A549 (cell line): ENCODE results near the gene SGSM2. TPM values are rescaled to one million over a fixed set of nuclear protein-coding genes. Genes with fewer than 3 reads are reported as not detected.

Source experiments
- CTCF ChIP-seq: fragments of >200 bp; sonication (Bioruptor Twin); formaldehyde crosslinking; IDR thresholded peaks from 3 replicates; pipeline ENCODE4 v1.5.1; 2016
- FOSL2 ChIP-seq, 2 experiments: fragments of 450-650 bp in 1 of 2; fragments of >200 bp in 1 of 2; sonication (Bioruptor Twin) in 1 of 2; formaldehyde crosslinking; IDR thresholded peaks; 2 replicates each; pipeline versions ENCODE4 v1.5.0 to v1.6.1; 2016 to 2020; ENCODE audit warnings: mild to moderate bottlenecking in 1 of 2, moderate library complexity in 1 of 2
- GATA3 ChIP-seq: IDR thresholded peaks from 2 replicates; pipeline ENCODE4 v1.6.1; 2012; ENCODE audit warnings: borderline replicate concordance
- HES2 ChIP-seq: fragments of >200 bp; sonication (Bioruptor Twin); formaldehyde crosslinking; IDR thresholded peaks from 2 replicates; pipeline ENCODE4 v1.6.1; 2016
- HEYL ChIP-seq: fragments of 250-450 bp; sonication (Bioruptor Pico); IDR thresholded peaks from 2 replicates; pipeline ENCODE4 v1.8.0; 2021; ENCODE audit warnings: mild to moderate bottlenecking, moderate library complexity
- HOXA7 ChIP-seq: fragments of 250-450 bp; sonication (Bioruptor Pico); IDR thresholded peaks from 2 replicates; pipeline ENCODE4 v1.5.0; 2020; ENCODE audit warnings: mild to moderate bottlenecking, moderate library complexity
- HOXB13 ChIP-seq: fragments of 250-450 bp; sonication (Bioruptor Pico); IDR thresholded peaks from 2 replicates; pipeline ENCODE4 v1.5.0; 2020; ENCODE audit warnings: low read depth, mild to moderate bottlenecking, moderate library complexity
- HOXB5 ChIP-seq: fragments of 250-450 bp; sonication (Bioruptor Pico); IDR thresholded peaks from 2 replicates; pipeline ENCODE4 v1.5.0; 2020; ENCODE audit warnings: mild to moderate bottlenecking, moderate library complexity
- JUN ChIP-seq, 2 experiments: fragments of >200 bp; sonication (Bioruptor Twin); formaldehyde crosslinking; IDR thresholded peaks; 2 replicates in 1 of 2; 3 replicates in 1 of 2; pipeline ENCODE4 v1.6.1; 2016 to 2017
- KDM1A ChIP-seq: fragments of 200-600 bp; sonication (generic); IDR thresholded peaks from 2 replicates; pipeline ENCODE4 v1.6.1; 2016; ENCODE audit warnings: low read depth, mild to moderate bottlenecking
- KDM5A ChIP-seq: fragments of 200-600 bp; sonication (generic); IDR thresholded peaks from 2 replicates; pipeline ENCODE4 v1.6.1; 2016; ENCODE audit warnings: antibody characterized with exemption, mild to moderate bottlenecking
- MAZ ChIP-seq: fragments of 150-350 bp; IDR thresholded peaks from 2 replicates; pipeline ENCODE4 v1.6.1; 2014; ENCODE audit warnings: antibody characterized with exemption, low read depth, low read length, borderline replicate concordance
- NFE2L2 ChIP-seq: fragments of 150-350 bp; conservative IDR thresholded peaks from 2 replicates; pipeline ENCODE4 v1.6.1; 2014; ENCODE audit warnings: low read length
- NR3C1 ChIP-seq: fragments of >200 bp; sonication (Bioruptor Twin); formaldehyde crosslinking; IDR thresholded peaks from 3 replicates; pipeline ENCODE4 v1.6.1; 2017
- PBX3 ChIP-seq: IDR thresholded peaks from 2 replicates; pipeline ENCODE4 v1.6.1; 2012
- PHF8 ChIP-seq: fragments of 200-600 bp; sonication (generic); IDR thresholded peaks from 2 replicates; pipeline ENCODE4 v1.6.1; 2016; ENCODE audit warnings: low read depth, mild to moderate bottlenecking, antibody characterized with exemption, moderate library complexity, borderline replicate concordance
- POLR2A ChIP-seq: IDR thresholded peaks from 2 replicates; pipeline ENCODE4 v1.6.1; 2012; ENCODE audit warnings: mild to moderate bottlenecking, low read length
- POLR2AphosphoS2 ChIP-seq: conservative IDR thresholded peaks from 2 replicates; pipeline ENCODE4 v1.6.1; 2012; ENCODE audit warnings: low read length, improper control_type of control experiment, inconsistent platforms
- RAD21 ChIP-seq, 2 experiments: fragments of >200 bp in 1 of 2; sonication (Bioruptor Twin) in 1 of 2; formaldehyde crosslinking in 1 of 2; IDR thresholded peaks in 1 of 2; conservative IDR thresholded peaks in 1 of 2; 2 replicates in 1 of 2; 3 replicates in 1 of 2; pipeline ENCODE4 v1.6.1; 2012 to 2018; ENCODE audit warnings: inconsistent platforms in 1 of 2
- RARB ChIP-seq: fragments of 250-450 bp; sonication (Bioruptor Pico); IDR thresholded peaks from 2 replicates; pipeline ENCODE4 v1.8.0; 2021; ENCODE audit warnings: mild to moderate bottlenecking, moderate library complexity
- RCOR1 ChIP-seq: fragments of 150-350 bp; IDR thresholded peaks from 2 replicates; pipeline ENCODE4 v1.6.1; 2014; ENCODE audit warnings: antibody characterized with exemption, low read length, low read depth
- REST ChIP-seq: fragments of 200-600 bp; sonication (generic); IDR thresholded peaks from 2 replicates; pipeline ENCODE4 v1.6.1; 2016; ENCODE audit warnings: antibody characterized with exemption, mild to moderate bottlenecking, moderate library complexity
- SMC3 ChIP-seq: fragments of >200 bp; sonication (Bioruptor Twin); formaldehyde crosslinking; IDR thresholded peaks from 3 replicates; pipeline ENCODE4 v1.6.1; 2018; ENCODE audit warnings: inconsistent platforms
- ZSCAN20 ChIP-seq: fragments of 250-450 bp; sonication (Bioruptor Pico); IDR thresholded peaks from 2 replicates; pipeline ENCODE4 v1.8.0; 2022; ENCODE audit warnings: mild to moderate bottlenecking, moderate library complexity
- polyA plus RNA-seq, 4 experiments: library from polyadenylated mRNA; depleted of rRNA in 3 of 4; stranded (reverse); fragments of >200 nt; fragmentation: RNase III in 1 of 4; extraction: RNeasy Plus Mini Kit Qiagen cat#74134 plus additional on column Dnase treatment in 1 of 4; gene quantifications; 2 replicates in 3 of 4; 3 replicates in 1 of 4; pipeline ENCODE4 v1.2.3, GENCODE V29; 2011 to 2017

Gene SGSM2
- polyA plus RNA-seq, 2 of the 4 experiments (the other 2 are of a cell fraction) = 24.9 to 53.3 TPM

- TF ChIP-seq CTCF (no peak), NR3C1 (no peak), RARB (CRISPR knock-in tag) (no peak), NFE2L2 (no peak), PBX3 (no peak), ZSCAN20 (no peak), RCOR1 (no peak), POLR2A (no peak), KDM1A (no peak), MAZ (no peak), FOSL2 (IDR thresholded peaks at IDR 0.05) (no peak), FOSL2 (CRISPR knock-in tag; IDR thresholded peaks at IDR 0.05) (no peak), KDM5A (no peak), HOXB13 (peak; percentile 28; the same call in 1 of the 2 replicates), SMC3 (no peak), HOXA7 (no peak), HEYL (CRISPR knock-in tag) (peak; percentile 62; the same call in 1 of the 2 replicates), RAD21 (conservative IDR thresholded peaks at IDR 0.05 in 1 of 2, IDR thresholded peaks at IDR 0.05 in 1 of 2) (no peak), REST (no peak), HES2 (no peak), POLR2AphosphoS2 (peak; percentile 61; the same call in 1 of the 2 replicates), HOXB5 (CRISPR knock-in tag) (no peak), PHF8 (no peak), JUN (IDR thresholded peaks at IDR 0.05) (no peak), GATA3 (no peak)
Measured at GRCh38 chr17:2395258-2396181, 58.2 kb downstream of the SGSM2 start (continued).
